Hematopoietic multipotent progenitor cell treated with erythropoietin and hydrocortisone succinate and interleukin-3 and kit ligand, for 15 days (in vitro differentiated cells): Measurements from ENCODE around the gene ARID1B.
"Not testable (repeated sequence)": the region's sequence is repeated elsewhere in the genome, so short reads cannot be mapped to it uniquely, and the experiment has no call there.

Source experiments
- DNase-seq: peaks from one replicate; pipeline ENCODE4 v3.0.0-alpha.2; 2015; ENCODE audit warnings: low spot score

Gene ARID1B

GRCh38 chr6:156963712-156964700 lies 186.8 kb downstream of the ARID1B start:
- DNase-seq, result no peak

- DNase-seq, result no peak
Measured at GRCh38 chr6:156967852-156968251, 190.7 kb downstream of the ARID1B start.

- no peak for DNase-seq
Measured at GRCh38 chr6:156969233-156969632, 192.1 kb downstream of the ARID1B start.

DNA sequence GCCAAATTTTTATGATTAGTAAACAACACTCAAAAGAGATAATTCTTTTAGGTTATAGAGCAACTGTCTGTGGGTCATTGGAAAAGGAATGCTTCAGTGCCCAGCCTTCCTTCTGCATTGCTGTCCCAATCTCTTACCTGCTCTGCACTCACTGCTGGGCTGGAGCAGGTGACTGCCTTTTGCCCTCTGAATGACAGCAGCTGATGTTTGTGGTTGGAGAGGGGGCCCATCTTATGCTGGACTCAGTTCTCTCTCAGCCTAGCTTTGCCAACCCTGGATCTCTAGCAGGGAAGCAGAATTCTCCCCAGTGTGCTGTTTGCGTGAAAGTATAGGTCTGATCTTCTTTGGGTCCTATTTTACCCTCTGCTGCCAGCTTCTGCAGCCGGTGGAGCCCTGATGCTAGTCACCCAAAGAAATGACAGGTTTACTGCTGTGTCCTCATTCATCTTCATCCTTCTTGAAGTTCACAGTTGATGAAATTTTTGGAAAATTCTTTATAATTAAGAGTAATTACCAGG lies 193.5 kb downstream of the ARID1B start:
- DNase-seq, result no peak

DNA sequence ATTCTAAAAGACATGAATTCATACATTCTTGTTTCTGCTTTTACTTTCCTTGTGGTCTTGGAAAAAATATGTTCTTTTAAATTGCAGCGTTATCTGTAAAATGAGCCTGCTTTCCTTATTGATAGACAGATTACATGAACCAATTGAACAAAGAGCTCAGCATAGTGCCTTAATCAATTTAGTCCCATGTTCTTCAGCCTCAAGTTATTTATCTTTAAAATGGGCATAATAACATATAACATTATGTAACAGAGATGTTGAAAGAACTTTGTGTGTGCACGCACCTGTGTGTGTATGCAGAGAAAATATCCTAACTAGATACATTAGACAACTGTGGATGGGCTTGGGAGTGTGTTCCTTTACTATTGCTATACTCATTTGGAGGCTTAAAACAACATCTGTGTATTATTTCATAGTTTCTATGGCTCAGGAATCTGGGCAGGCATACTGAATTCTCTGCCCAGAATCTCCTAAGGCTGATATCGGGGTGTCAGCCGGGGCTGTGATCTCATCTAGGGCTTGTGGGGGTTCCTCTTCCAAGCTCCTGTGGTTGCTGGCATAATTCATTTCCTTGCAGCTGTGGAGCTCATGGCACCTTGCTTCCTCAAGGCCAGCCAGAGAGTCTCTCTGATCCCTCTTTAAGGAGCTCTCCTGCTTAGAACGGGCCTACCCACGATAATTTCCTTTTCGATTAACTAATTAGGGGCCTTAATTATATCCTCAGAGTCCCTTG lies 194.1 kb downstream of the ARID1B start:
- DNase-seq, result no peak

DNA sequence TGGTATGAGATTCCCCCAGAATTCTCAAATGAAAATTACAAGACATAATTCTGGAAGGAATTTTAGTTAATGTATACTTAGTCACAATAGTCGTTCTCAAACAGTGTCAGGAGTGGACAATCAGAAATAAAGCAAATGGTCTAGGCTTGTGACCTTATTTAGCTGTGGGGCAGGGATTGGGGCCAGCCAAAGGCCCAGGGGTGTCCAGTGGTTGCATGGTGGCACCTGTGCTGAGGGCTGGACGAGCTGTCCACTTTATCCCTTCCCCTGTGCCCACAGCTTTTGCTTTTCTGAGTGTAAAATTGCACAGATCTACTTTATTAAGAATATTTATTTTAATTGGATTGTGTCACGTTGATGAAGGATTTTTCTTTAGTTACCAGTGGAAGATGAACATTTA lies 195.0 kb downstream of the ARID1B start:
- no peak for DNase-seq

DNA sequence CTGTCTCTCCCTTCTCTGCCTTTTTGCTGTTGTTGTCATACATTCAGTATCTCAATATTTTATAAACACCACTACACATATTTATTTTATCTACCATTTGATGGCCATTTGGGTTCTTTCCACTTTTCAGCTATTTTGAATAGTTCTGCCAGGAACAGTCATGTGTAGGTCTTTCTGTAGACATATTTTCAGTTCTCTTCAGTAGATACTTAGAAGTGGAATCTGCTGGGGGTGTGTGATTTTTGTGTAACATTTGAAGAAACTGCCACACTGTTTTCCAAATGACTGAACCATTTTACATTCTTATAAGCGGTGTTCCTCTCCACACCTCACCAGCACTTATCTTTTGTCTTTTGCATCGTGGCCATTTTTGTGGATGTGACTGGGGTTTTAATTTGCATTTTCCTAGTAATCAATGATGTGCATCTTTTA lies 197.7 kb downstream of the ARID1B start:
- no peak for DNase-seq

DNA sequence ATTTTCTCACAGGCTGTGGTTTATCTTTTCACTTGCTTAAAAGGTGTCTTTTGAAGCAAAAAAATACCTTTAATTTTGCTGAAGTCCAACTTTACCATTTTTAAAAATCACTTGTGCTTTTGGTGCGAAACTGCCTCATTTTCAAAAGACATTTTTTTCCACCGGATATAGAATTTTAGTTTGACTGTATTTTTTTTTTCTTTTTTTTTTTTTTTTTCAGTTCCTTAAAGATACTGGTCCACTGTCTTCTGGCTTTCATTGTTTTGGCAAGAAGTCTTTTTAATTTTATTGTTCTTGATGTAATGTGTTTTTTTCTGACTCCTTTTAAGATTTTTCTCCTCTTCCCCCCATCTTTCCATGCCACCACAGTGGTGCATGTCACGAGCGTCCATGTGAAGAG lies 198.2 kb downstream of the ARID1B start:
- DNase-seq, result no peak

DNA sequence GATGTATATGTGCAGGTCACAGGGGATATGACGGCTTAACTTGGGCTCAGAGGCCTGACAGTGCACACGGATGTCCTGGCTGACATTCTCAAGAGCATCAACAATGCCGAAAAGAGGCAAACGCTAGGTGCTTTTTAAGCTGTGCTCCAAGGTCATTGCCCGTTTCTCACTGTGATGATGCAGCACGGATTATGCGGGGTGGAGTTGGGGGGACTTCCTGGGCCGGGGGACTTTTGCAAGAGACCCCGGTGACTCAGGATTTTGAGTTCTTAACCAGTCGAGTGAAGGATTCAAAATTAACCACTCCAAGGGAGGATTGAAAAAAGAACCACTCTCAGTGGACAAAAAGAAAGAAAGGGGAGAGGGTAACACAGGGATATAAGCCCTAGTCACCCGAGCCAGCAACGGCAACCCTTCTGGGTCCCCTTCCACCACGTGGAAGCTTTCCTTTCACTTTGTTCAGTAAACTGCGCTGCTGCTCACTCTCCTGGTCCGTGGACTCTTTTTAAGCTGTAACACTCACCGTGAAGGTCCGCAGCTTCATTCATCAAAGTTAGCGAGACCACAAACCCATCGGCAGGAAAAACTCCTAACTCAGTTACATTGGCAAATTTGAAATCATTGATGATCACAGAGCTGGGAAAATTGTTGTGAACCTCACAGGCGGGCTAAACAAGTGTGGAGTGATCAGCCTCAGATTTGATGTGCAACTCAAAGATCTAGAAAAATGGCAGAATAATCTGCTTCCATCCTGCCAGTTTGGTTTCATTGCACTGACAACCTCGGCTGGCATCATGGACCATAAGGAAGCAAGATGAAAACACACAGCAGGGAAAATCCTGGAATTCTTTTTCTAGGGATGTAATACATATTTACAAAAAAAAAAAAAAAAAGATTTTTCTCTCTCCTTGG lies 199.3 kb downstream of the ARID1B start:
- no peak for DNase-seq

GRCh38 chr6:156977527-156978291 lies 200.5 kb downstream of the ARID1B start:
- DNase-seq, result no peak

- no peak for DNase-seq
Measured at GRCh38 chr6:156978948-156979347, 201.8 kb downstream of the ARID1B start.

DNA sequence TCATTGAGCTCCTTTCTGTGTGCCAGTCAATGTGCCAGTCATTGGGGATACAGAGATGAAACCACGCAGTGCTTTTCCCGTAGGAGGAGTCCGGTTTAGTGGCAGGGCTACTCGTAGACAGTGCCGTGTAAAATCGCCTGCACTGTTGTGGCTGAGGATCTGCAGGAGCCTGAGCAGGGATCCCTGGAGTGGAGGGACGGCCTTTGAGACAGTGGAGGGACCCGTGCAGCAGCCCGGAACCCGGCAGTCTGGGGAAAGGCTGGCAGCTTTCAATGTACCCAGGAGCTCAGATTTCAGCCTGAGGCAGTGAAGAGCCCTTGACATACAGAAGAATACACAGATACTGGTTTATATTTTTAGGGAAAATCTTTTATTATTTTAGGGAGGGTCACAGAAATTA lies 203.3 kb downstream of the ARID1B start:
- DNase-seq, result no peak

- no peak for DNase-seq
Measured at GRCh38 chr6:156980948-156981347, 203.8 kb downstream of the ARID1B start.

- no peak for DNase-seq
Measured at GRCh38 chr6:156982168-156982567, 205.0 kb downstream of the ARID1B start.

- DNase-seq, result not testable (repeated sequence)
Measured at GRCh38 chr6:156982864-156983263, 205.7 kb downstream of the ARID1B start.

GRCh38 chr6:156984178-156984738 lies 207.1 kb downstream of the ARID1B start:
- DNase-seq, result no peak

- DNase-seq, result no peak
Measured at GRCh38 chr6:156985309-156985708, 208.1 kb downstream of the ARID1B start.

DNA sequence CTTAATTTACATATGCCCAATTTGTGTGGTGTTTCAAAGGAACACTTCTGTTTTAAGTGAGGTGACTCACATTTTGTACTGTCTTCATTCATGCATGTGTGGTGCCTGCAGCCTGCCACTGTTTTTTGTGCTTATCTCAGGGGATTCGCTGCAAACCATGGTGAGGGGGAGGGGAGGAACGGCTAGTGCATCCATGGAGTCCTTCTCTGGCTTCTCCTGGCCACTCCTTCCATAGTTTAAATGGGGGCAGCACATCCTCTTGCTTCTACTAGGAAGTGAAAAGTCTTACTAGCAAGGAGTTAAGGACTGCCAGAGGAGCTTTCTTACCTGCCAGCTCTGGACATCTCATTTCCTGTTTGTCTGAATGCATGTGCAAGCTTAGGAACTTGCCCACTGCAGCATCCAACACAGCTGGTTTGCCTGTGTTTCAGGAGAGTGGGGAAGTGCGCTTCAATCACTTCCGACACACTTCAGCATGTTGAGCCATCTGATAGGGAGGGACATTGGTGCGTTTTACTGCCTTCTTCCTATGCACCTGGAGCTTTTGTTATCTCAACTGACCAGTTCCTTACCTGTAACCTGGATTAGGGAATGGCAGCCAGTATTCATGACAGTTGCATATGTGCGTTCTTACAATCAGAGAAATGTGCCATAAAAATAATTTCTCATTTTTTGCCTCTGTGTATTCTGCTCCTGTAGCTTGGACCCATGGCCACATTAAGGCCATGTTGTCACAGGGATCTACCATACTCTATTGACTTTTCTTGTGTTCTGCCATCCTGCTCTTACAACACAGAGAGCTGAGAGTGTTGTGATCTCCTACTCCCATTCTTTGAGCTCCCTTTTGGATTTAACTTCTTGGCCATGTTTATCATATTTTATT lies 211.3 kb downstream of the ARID1B start:
- no peak for DNase-seq

- DNase-seq, result no peak
Measured at GRCh38 chr6:156989159-156989806, 212.1 kb downstream of the ARID1B start.
